GM18505 (cell line): Measurements from ENCODE around the gene TRPM1.

Source experiments
- ATAC-seq: cut with Tn5 transposase; IDR thresholded peaks from one replicate; pipeline ENCODE4 v1.9.1; 2021; ENCODE audit not compliant: unreplicated experiment
- POLR2A ChIP-seq: IDR thresholded peaks from 4 replicates; pipeline ENCODE4 v1.6.1; 2011; ENCODE audit warnings: borderline replicate concordance; ENCODE audit not compliant: insufficient read depth, insufficient read length; ENCODE audit errors: extremely low read depth

Gene TRPM1

GRCh38 chr15:30962659-30963058 is 138.9 kb downstream of the TRPM1 start:
- no peak for ATAC-seq
- TF ChIP-seq POLR2A, result no peak

- no peak for TF ChIP-seq POLR2A
These were observed 139.4 kb downstream of the TRPM1 start for GRCh38 chr15:30962079-30962478.

GRCh38 chr15:30958219-30958618 is 143.3 kb downstream of the TRPM1 start:
- ATAC-seq, result no peak
- no peak for TF ChIP-seq POLR2A

More at GRCh38 chr15:30962079-30962478, 139.4 kb downstream of the TRPM1 start:
- ATAC-seq, result no peak

GRCh38 chr15:30956216-30957124 is 145.1 kb downstream of the TRPM1 start:
- ATAC-seq, result no peak

GRCh38 chr15:30954674-30955073 is 146.9 kb downstream of the TRPM1 start:
- ATAC-seq, result no peak
- TF ChIP-seq POLR2A, result no peak

More at GRCh38 chr15:30956216-30957124, 145.1 kb downstream of the TRPM1 start:
- no peak for TF ChIP-seq POLR2A

GRCh38 chr15:30953731-30954378 is 147.7 kb downstream of the TRPM1 start:
- ATAC-seq, result no peak
- TF ChIP-seq POLR2A, result no peak

- TF ChIP-seq POLR2A, result no peak
- no peak for ATAC-seq
These were observed 148.3 kb downstream of the TRPM1 start for GRCh38 chr15:30953183-30953582.
